Jurkat, Clone E6-1 (cell line): ENCODE data around the gene B3GNT7.
A peak's percentile ranks its signal among the peaks of the same experiment; 100 is the strongest.
"Not testable (repeated sequence)": the region's sequence is repeated elsewhere in the genome, so short reads cannot be mapped to it uniquely, and the experiment has no call there.

ENCODE experiments used
- DNase-seq: peaks from one replicate; pipeline ENCODE4 v3.0.0-alpha.2; 2011; ENCODE audit warnings: low read depth, low spot score
- H3K4me3 ChIP-seq: 2 replicates; pipeline ENCODE4 v1.5.1; 2011; ENCODE audit warnings: mild to moderate bottlenecking, low read length, control low read depth, moderate library complexity

Gene B3GNT7

DNA sequence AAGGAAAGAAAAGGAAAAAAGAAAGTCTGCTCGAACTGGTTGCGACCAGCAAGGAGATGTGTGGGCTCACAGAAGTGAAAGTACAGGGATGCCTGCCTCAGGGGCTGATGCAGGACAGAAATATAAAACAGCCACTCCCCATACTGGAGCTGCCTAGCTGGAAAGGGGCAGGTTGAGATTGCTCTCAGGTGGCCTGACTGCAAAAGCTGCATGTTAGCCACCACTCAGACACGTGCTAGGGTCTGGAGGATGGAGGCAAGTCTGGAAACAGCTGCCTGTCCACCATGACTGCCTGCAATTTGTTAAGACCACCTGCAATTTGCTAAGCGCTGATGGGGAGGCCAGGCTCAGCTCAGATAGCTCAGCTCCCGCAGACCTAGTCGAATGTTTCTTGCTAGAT, 17.9 kb downstream of the B3GNT7 start:
- no peak for DNase-seq
- no peak overlapping the region for H3K4me3 ChIP-seq

DNA sequence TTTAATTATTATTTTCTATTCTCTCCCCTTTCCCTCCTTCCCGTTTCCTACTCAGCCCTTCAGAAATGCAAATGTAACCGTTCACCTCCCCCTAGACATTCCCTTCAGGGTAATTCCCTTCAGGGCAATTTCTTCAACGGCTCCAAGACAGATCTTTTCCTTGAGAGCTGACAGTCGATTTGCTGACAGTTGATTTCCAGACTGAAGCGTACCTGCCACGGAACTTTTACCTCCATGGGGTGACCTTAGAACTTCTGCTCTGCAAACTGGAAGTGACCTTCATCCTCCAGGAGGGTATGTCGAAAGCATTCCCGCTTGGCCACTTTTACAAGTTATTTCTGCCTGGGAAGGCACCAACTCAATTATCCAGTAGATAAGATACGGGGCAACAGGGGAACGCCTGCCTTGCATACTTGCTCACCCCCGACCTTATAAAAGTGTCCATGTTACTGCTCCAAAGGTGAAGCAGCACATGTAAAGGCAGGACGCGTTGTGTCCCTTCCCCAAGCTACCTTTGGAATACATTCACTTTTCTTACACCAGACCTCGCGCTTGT, 18.5 kb downstream of the B3GNT7 start:
- no peak overlapping the region for H3K4me3 ChIP-seq
- DNase-seq = no peak

DNA sequence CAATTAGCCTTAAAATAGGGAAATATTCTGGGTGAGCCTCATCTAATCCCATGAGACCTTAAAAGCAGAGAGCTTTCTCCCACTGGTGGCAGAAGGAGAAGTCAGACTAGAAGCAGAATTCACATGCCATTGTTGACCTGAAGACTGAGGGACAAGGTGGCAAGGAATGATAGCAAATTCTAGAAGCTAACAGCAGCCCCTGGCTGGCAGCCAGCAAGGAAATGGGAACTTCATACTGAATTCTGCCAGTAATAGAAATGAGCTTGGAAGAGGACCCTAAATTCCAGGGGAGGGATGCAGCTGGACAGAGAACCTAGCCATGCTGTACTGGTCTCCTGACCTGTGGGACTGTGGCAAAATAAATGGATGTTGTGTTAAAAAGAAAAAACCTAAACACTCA, 19.5 kb downstream of the B3GNT7 start:
- DNase-seq = no peak
- H3K4me3 ChIP-seq = no peak overlapping the region

DNA sequence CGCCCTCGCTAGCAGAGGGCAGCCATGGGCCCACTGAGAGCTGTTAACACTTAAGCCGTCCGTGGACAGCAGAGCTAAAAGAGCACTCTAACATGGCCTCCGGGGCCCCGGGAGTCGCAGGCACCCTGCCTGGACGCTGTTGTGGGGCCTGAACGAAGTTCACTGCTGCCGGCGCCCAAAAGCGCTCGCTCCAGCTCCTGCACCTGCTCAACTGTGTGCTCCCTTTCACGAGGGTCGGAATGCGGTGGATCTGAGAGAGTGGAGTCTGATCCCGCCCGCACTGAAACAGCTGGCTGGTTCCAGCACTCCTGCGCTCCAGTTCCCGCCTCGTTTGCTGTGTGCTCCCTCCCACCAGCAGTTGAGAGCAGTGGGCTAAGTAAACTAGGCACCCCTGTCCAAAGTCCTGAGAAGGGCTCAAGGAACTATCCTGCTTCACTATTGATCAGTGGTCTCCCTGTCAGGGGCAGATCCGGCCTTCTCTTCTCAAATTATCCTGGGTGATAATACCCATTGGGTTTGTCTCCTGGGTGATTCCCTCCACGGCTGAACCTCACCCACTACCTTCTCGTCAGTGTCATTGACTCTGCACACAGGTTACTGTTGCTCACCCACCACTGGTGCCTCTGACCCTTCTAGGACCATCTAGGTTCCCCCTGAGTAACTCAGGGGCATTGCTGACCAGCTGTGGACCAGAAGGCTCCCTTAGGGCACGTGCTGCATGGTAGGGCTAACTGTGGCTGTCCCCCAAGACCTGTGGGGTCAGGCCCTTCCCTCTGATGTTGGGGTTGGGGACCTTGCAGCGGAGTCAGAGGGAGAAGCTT, 23.5 kb downstream of the B3GNT7 start:
- DNase-seq = no peak
- H3K4me3 ChIP-seq = no peak overlapping the region

DNA sequence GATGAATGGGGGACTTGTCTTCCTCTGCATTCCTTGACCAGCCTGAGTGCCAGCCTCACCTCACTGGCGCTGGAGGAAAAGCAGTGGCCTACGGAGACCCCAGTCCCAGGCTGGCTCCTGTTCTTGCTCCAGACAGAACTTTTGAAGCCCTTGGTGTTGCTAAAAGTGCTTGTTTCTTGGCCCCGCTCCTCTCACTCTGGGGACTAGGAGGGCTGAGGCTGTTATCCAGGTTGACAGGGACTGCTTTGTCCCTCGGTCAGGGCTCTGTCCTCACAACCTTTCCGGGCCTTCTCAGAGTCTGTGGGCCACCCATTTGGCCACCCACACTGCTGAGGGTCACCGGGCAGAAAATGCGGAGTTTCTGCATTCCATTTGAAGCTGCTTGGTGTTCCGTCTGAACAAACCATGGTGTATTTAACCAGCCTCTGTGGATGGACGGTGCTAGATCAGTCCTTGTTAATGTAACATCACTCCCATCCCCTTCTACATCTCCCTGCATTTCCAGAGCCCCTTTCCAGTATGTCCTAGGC, 25.6 kb downstream of the B3GNT7 start:
- H3K4me3 ChIP-seq = no peak overlapping the region
- DNase-seq = no peak

DNA sequence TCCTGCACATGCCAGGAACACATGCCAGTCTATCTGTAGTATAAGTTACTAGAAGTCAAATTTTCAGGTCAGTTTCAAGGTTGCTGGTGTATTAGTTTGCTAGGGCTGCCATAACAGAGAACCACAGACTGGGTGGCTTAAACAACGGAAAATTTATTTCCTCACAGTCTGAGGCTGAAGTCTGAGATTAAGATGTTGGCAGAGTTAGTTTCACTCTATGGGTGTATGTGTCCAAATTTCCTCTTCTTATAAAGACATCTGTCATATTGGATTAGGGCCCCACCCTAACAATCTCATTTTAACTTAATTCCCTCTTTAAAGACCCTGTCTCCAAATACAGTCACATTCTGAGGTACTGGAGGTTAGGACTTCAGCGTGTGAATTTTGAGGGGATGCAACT, 26.5 kb downstream of the B3GNT7 start:
- H3K4me3 ChIP-seq = no peak overlapping the region
- DNase-seq = no peak

DNA sequence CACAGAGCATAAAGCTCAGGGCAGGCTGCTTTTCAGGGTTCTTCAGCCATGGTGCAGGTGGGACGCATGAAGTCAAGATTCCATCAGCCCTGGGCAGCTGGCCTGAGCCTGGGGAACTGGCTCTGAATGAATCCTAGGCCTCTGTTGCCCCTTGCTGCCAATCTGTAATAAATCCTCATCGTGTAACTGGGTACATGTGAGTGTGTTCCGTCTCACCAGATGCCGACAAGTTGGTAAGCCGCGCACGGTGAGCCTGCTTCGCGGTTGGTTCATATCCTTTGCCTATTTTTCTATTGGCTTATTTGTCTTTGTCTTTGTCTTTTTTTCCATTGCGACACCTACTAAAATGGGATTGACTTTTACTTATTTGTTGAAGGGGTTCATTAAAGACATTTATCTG, 27.7 kb downstream of the B3GNT7 start:
- DNase-seq = no peak
- H3K4me3 ChIP-seq = no peak overlapping the region

DNA sequence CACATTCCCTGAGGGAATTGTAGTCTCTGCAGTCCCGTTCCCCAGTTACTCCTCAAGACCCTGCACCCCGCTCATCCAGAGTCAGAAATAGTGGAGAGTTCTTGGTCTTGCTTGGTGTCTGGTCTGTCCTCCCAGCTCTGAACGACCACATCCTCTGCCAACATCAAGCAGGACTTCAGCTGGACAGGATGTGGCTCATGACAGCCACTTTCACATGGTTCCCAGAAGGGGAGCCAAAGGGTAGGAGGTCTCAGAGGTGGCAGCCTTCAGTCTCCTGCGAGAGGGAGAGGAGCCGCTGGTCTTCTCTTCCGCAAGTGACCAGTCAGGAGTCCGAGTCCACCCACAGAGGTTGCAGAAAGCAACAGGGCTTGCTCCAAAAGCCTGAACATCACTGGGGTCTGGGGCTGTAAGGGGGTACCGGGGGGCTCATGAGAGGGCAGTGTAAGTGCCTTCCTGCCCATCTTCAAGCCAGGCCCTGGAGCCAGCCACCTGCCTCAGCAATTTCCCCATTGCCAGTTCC, 29.8 kb downstream of the B3GNT7 start:
- no peak for DNase-seq
- H3K4me3 ChIP-seq = no peak overlapping the region

DNA sequence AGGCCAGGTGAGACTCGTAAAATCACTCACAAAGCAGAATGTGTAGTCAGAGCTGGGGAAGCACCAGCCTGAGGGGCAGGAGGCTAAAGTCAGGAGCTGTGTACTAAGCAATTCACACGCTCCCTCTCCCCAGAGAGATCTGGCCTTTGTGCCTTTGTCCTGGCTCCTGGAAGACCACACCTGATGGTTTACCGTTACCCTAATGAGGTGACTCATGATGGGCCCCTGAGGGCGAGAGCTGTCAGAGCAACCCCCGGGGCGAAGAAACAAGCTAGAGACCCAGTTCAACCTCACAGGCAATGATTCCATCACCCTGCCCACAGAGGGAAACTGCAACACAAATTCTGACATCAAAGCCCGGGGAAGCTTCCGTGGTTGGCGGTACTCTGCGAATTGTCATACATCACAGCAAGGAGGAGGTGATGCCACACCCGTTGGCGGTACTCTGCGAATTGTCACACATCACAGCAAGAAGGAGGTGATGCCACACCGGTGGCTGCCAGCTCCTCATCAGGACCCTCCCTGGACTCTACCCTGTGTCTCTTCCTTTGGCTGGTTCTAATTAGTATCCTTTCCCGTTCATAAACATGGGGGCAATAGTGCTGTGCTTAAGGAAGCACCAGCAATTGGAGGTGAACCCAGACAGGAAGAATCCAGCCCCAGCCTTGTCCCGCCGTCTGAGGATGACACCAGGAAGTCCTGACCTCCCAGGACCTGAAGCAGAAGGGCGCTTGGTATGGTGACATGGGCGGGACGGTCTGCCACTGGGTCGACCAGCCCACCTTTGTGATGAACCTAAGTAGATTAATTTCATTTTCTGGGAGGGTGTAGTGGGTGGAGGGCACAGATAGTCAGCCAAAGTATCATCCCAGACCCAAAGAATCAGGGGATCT, 30.5 kb downstream of the B3GNT7 start:
- DNase-seq = peak; percentile 86
- H3K4me3 ChIP-seq = peak overlapping the region; percentile 13; the same call in 1 of the 2 replicates

DNA sequence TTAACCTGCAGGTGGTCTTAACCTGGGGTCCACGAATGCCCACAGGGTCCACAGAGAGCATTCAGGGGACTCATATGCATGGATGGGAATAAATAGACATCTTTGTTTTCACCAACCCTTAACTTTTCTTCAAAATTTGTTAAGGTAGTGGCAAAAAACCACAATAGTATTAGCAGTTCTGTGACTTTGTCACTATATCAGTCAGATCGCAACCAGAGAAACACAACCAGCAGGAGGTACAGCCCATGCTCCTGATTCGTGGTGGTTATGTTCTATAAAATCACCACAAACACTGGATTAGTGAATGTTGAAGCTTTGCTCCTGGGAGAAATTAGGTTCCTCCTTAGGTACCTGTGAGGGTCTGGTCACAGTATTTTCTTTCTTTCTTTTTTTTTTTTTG, 31.6 kb downstream of the B3GNT7 start:
- DNase-seq = no peak
- H3K4me3 ChIP-seq = no peak overlapping the region

DNA sequence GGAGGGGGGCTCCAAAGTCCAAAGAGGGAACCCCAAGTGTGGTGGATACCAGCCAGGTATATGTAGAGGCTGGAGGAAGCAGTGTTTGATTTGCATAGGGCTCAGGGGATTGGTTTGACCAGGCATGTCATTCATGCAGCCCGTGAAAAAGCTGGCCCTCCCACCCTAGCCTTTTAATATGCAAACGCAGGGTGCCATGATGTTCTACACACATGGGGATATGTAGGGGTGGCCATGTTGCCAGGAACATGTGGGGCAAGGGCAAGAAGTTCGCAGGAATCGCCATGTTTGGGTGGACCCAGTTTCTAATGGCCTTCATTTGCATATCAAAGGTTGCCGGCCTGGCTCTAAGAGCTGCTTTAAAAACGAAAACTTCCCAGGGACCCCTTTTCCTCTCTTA, 33.6 kb downstream of the B3GNT7 start:
- H3K4me3 ChIP-seq = no peak overlapping the region
- DNase-seq = no peak

DNA sequence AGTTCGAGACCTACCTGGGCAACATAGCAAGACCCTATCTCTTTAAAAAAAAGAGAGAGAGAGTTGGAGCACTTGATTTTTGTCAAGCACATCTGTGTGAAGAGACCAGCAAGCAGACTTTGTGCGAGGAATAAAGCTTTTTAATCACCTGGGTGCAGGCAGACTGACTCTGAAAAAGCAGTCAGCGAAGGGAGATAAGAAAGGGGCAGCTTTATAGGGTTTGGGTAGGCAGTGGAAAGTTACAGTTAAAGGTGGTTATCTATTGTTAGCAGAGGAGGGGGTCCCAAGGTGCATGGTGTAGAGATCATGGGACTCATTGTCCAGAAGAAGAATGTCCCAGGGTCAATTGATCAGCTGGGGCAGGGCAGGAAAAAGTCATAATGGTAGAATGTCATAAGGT, 34.4 kb downstream of the B3GNT7 start:
- H3K4me3 ChIP-seq = no peak overlapping the region
- DNase-seq = no peak

DNA sequence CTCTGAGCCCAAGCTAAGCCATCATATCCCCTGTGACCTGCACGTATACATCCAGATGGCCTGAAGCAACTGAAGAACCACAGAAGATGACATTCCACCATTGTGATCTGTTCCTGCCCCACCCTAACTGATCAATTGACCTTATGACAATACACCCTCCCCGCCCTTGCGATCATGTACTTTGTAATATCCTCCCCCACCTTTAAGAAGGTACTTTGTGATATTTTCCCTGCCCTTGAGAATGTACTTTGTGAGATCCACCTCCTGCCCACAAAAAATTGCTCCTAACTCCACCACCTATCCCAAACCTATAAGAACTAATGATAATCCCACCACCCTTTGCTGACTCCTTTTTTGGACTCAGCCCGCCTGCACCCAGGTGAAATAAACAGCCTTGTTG, 34.9 kb downstream of the B3GNT7 start:
- not testable (repeated sequence) for DNase-seq, H3K4me3 ChIP-seq

DNA sequence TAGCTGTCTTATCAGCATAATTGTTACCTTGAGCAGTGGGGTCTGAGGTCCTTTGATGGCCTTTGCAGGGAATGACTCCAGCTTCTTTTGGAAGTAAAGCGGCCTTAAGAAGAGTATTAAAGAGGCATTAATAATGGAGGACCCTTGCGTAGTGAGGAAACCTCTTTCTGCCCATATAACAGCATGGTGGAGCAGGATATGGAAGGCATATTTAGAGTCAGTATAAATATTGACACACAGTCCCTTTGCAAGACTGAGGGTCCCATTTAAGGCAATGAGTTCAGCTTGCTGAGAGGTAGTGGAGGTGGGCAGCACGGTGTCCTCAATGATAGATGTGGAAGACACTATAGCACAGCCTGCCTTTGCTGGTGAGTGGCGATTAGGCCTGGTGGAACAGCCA, 36.1 kb downstream of the B3GNT7 start:
- no peak for DNase-seq
- H3K4me3 ChIP-seq = no peak overlapping the region

DNA sequence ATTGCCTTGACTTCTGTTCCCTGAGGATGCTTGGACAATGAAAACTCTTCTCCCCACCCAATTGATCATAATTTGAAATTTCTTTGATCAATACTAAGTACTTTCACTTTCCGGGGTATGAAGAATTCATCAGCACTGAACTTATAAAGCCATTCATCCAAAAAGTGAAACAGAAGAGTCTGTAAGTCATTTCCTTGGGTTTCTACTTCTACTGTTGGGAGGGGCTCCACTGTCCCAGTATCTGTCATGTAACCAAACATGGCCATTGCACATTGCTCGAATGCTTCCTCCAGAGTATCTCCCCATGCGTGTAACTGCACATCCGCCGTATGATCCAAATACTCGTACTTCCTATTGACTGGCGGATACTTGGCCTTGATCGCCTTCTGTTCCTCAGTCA, 38.5 kb downstream of the B3GNT7 start:
- no peak overlapping the region for H3K4me3 ChIP-seq
- no peak for DNase-seq

DNA sequence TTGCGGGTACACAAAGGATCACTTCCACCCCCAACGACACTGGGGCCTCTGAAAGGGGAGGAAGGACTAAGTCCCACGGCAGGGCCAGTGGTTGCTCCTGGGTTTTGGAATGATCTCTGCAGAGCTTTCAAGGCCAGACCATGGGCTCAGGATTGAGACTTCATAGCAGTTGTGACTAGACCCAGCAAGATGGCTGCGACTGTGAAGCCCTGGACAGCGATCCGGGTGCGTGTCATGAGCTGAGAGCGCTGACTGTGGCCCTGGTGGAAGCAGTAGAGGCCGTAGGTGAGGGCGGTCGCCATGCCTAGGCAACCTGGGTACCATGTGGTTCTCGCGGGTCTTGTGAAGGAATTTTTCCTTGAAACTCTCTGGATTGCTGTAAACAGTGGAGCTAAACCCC, 41.4 kb downstream of the B3GNT7 start:
- H3K4me3 ChIP-seq = no peak overlapping the region

DNA sequence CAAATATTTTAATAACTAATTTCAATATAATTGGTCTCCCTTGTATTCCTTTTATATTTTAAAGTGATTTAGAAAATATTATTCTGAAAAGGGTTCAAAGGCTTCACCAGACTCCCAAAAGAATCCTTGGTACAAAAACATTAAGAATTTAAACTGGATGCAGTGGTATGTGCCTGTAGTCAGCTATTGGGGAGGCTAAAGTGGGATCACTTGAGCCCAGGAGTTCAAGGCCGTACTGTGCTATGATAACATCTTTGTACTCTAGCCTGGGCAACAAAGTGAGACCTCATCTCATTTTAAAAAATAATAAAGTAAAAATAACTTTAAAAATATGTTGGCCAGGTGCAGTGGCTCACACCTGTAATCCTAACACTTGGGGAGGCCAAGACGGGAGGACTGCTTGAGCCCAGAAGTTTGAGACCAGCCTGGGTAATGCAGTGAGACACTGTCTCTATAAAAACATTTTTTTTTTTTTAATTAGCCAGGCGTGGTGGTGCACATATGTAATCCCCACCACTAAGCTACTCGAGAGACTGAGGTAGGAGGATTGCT, 54.1 kb downstream of the B3GNT7 start:
- H3K4me3 ChIP-seq = no peak overlapping the region
- DNase-seq = no peak

More for the DNA sequence above, 41.4 kb downstream of the B3GNT7 start:
- DNase-seq = no peak

DNA sequence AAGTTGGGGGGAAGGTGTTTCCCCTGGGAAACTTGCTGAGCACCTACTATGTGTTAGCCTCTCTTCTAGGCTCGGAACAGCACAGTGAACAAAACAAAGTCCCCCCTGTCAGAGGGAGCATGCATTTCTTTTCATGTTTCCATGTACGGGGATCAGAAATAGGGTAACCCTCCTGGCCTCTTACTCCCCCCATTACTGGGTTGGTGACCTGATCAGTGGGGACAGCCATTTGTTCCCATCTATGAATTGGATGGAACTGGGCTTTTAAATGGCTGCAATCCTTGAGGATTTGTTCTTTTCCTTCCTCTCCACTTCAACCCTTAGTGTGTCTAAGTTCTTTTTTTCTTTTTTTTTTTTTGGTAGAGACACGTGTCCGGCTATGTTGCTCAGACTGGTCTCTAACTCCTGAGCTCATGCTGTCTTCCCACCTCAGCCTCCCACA, 55.1 kb downstream of the B3GNT7 start:
- no peak for DNase-seq

More for the DNA sequence above, 55.1 kb downstream of the B3GNT7 start:
- no peak overlapping the region for H3K4me3 ChIP-seq
